Prostate gland (tissue), 2 donors: ENCODE measurements around the gene FCN3. TPM values are rescaled to one million over a fixed set of nuclear protein-coding genes. Genes with fewer than 3 reads are reported as not detected.

Source experiments
- DNase-seq: peaks from one replicate; pipeline ENCODE4 v3.0.0-alpha.2; 2019; ENCODE audit warnings: low spot score
- H3K27ac ChIP-seq, 2 donors: fragments of 200-600 bp; sonication (generic); 2 replicates each; pipeline ENCODE4 v1.5.1; 2017 to 2019
- H3K27me3 ChIP-seq: fragments of 200-600 bp; sonication (generic); replicated peaks from 2 replicates; pipeline ENCODE4 v1.5.1; 2019; ENCODE audit not compliant: insufficient read depth
- H3K36me3 ChIP-seq, 2 donors: fragments of 200-600 bp; sonication (generic); 1 replicate in 1 of 2; 2 replicates in 1 of 2; pipeline versions ENCODE4 v1.5.1 to v1.8.1; 2017 to 2019
- H3K4me1 ChIP-seq: fragments of 200-600 bp; sonication (generic); replicated peaks from 2 replicates; pipeline ENCODE4 v1.5.1; 2019
- H3K4me3 ChIP-seq, 2 donors: fragments of 200-600 bp; sonication (generic); 2 replicates each; pipeline ENCODE4 v1.5.1; 2017 to 2019
- H3K9me3 ChIP-seq: fragments of 200-600 bp; sonication (generic); 2 replicates; pipeline ENCODE4 v1.5.1; 2017
- POLR2A ChIP-seq: fragments of 450-650 bp; IDR thresholded peaks from one replicate; pipeline ENCODE4 v1.6.1; 2016; ENCODE audit warnings: antibody characterized with exemption, mild to moderate bottlenecking
- POLR2AphosphoS5 ChIP-seq: sonication (generic); formaldehyde crosslinking; IDR thresholded peaks from one replicate; pipeline ENCODE4 v1.6.1; 2017; ENCODE audit warnings: antibody characterized with exemption
- WGBS: methylation state at CpG from one replicate; pipeline ENCODE4 v1.1.5; 2018; 5-methylcytosine and 5-hydroxymethylcytosine counted together
- intact Hi-C: fragments of 100-400 bp; cut with DNase I; formaldehyde crosslinking; loops from one replicate; pipeline ENCODE4 v1.14.2; 2022
- total RNA-seq, 2 donors: library from RNA; depleted of rRNA; stranded (reverse); fragments of >200 nt; gene quantifications; one replicate each; pipeline ENCODE4 v1.1.0, GENCODE V29; 2016
- TF ChIP-seq, protein P1 (sequence below), 4 experiments: fragments of 200-600 bp in 2 of 4; fragments of 450-650 bp in 2 of 4; sonication (generic) in 2 of 4; IDR thresholded peaks; 1 replicate in 3 of 4; 2 replicates in 1 of 4; pipeline ENCODE4 v1.5.1; 2016 to 2019; ENCODE audit warnings: antibody characterized with exemption in 4 of 4, mild to moderate bottlenecking in 2 of 4, moderate library complexity in 2 of 4

The FCN3 gene
- total RNA-seq, 2 donors from 2014 or later: 0.82 to 15.6 TPM

DNA sequence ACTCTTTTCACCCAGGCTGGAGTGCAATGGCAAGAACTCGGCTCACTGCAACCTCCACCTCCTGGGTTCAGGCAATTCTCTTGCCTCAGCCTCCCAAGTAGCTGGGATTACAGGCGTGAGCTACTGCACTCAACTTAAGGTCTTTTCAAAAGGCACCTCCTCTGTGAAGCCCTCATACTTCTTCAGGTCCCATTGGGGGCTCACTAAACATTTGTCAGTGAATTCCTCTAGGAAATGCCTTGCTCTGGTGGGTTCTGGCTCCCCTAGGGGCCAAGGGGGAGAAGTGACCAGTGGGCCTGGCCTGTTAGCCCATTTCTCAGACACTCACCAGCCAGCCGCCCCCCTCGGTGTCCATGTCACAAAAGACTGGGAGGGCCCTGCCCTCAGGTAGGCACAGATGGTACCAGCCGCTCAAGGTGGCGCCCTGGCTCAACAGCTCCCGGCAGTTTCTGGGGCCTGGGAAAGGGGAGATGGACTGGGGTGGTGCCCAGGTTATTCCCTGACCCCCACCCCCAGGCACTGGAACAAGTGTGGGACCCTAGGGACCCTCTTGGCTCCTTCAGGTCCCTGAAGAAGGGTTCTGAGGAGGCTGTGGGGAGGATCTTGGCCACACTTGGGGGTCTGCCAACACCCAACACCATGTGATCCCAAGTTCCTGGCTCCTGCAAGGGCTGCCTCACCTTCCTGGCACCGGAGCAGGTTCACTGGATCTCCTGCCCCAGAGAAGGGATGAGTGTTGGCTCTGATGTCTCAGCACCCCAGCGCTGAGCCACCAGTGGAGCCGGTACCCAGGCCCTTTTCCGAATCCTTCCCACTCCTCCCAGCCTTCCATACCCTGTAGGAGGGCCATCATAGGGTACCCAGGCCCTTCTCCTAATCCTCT lies 1.6 kb downstream of the FCN3 start:
- TF ChIP-seq, protein P1, sequence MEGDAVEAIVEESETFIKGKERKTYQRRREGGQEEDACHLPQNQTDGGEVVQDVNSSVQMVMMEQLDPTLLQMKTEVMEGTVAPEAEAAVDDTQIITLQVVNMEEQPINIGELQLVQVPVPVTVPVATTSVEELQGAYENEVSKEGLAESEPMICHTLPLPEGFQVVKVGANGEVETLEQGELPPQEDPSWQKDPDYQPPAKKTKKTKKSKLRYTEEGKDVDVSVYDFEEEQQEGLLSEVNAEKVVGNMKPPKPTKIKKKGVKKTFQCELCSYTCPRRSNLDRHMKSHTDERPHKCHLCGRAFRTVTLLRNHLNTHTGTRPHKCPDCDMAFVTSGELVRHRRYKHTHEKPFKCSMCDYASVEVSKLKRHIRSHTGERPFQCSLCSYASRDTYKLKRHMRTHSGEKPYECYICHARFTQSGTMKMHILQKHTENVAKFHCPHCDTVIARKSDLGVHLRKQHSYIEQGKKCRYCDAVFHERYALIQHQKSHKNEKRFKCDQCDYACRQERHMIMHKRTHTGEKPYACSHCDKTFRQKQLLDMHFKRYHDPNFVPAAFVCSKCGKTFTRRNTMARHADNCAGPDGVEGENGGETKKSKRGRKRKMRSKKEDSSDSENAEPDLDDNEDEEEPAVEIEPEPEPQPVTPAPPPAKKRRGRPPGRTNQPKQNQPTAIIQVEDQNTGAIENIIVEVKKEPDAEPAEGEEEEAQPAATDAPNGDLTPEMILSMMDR (IDR thresholded peaks at IDR 0.05): no peak
- TF ChIP-seq POLR2A (no peak), POLR2AphosphoS5 (no peak)
- H3K27ac ChIP-seq: no peak overlapping the region
- no peaks in the 10 kb centered on the region for H3K27me3 ChIP-seq
- no peak for DNase-seq
- 76% methylated on average over 9 of the region's 11 CpGs for WGBS
- no peaks in the 10 kb centered on the region for H3K4me1 ChIP-seq
- H3K36me3 ChIP-seq: no peaks in the 10 kb centered on the region
- intact Hi-C loops: no loop called here
- H3K9me3 ChIP-seq: no peaks in the 10 kb centered on the region
- no peak overlapping the region for H3K4me3 ChIP-seq

DNA sequence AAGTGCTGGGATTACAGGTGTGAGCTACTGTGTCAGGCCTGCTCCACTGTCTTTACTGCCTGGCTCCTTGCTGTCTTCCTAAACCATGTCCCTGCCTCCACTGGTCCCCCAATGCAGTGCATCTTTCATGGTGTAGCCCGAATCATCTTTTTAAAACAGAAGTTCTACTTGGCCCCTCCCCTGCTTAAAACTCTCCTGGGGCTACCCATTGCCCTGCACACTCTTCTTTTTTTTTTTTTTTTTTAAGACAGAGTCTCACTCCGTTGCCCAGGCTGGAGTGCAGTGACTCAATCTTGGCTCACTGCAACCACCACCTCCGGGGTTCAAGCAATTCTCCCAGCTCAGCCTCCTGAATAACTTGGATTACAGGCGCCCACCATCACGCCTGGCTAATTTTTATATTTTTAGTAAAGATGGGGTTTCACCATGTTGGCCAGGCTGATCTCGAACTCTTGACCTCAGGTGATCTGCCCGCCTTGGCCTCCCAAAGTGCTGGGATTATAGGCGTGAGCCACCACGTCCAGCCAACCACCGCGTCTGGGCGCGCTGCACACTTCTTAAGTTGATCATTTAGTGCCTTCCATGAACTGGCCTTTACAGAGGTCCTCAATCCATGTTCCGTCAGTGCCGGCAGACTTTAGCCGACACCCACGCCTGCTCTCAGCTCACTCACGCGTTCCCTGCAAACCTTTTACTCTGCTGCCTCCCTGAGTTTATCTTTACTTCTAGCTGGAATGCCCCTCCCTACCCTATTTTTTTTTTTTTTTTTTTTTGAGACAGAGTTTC lies 2.4 kb downstream of the FCN3 start:
- Histone ChIP-seq H3K27me3 (no peaks in the 10 kb centered on the region), H3K36me3 (no peaks in the 10 kb centered on the region), H3K9me3 (no peaks in the 10 kb centered on the region), H3K27ac (no peak overlapping the region), H3K4me1 (peaks cover 3% of the 10 kb centered on the region), H3K4me3 (no peak overlapping the region)
- no peak for DNase-seq
- 92% methylated on average over 19 of the region's 19 CpGs for WGBS
- TF ChIP-seq, protein P1 (IDR thresholded peaks at IDR 0.05): no peak
- TF ChIP-seq POLR2A: no peak
- TF ChIP-seq POLR2AphosphoS5: no peak
- intact Hi-C loops: no loop called here

DNA sequence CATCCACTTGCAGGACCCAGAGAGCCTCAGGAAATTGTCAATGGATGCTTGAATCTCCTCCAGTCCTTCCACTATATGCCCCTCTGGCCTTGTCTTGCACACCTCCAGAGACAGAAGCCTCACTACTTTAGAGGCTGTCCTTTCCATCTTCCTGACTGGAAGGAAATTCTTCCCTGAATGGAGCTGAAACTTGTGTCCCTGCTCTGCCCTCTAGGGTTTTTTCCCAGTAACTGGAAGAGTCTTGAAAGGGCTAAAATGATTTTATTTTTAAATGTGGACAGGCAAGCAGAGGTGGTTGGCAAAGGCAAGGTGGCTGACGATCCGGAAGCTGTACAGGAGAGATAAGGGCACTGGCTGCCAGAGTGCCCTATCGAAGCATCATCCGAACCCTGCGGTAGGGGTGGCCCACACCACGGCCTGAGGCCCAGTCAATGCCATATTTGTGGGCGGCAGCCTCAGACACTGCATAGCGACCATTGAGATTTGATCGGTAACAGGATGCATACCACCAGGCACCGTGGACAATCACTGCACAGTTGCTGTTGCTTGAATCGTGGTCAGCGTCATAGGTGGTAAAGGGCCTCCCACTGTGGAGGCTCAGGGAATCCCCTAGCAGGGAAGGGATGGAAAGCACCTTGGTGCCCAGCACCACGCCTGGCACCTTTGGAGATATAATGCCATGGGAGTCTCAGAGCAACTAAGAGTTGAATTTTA lies 5.6 kb downstream of the FCN3 start:
- H3K4me1 ChIP-seq: peaks cover 15% of the 10 kb centered on the region
- H3K27me3 ChIP-seq: no peaks in the 10 kb centered on the region
- H3K4me3 ChIP-seq: no peak overlapping the region
- no peaks in the 10 kb centered on the region for H3K36me3 ChIP-seq
- intact Hi-C loops: no loop called here
- H3K27ac ChIP-seq: no peak overlapping the region
- DNase-seq: no peak
- TF ChIP-seq POLR2AphosphoS5 (no peak), POLR2A (no peak)
- TF ChIP-seq, protein P1 (IDR thresholded peaks at IDR 0.05): no peak
- no peaks in the 10 kb centered on the region for H3K9me3 ChIP-seq
- WGBS: 72% methylated on average over 13 of the region's 13 CpGs

GRCh38 chr1:27367160-27367650 lies 7.4 kb downstream of the FCN3 start:
- H3K27me3 ChIP-seq: no peaks in the 10 kb centered on the region
- TF ChIP-seq POLR2A (no peak), POLR2AphosphoS5 (no peak)
- TF ChIP-seq, protein P1 (IDR thresholded peaks at IDR 0.05): no peak
- intact Hi-C loops: no loop called here
- peak overlapping the region; percentile 66 to 74 for H3K4me3 ChIP-seq
- peaks cover 0 to 12% of the 10 kb centered on the region in 2 donors for H3K36me3 ChIP-seq
- WGBS: 27% methylated on average over 8 of the region's 8 CpGs
- no peaks in the 10 kb centered on the region for H3K9me3 ChIP-seq
- no peak for DNase-seq
- H3K27ac ChIP-seq: peak overlapping the region; percentile 99
- H3K4me1 ChIP-seq: peaks cover 15% of the 10 kb centered on the region
